ENCODE measurements around the gene FEM1C. TPM values are rescaled to one million over a fixed set of nuclear protein-coding genes. Genes with fewer than 3 reads are reported as not detected.

FEM1C gene
- total RNA-seq, 2 experiments from 2014 or later, result 5.6 to 9.0 TPM

DNA sequence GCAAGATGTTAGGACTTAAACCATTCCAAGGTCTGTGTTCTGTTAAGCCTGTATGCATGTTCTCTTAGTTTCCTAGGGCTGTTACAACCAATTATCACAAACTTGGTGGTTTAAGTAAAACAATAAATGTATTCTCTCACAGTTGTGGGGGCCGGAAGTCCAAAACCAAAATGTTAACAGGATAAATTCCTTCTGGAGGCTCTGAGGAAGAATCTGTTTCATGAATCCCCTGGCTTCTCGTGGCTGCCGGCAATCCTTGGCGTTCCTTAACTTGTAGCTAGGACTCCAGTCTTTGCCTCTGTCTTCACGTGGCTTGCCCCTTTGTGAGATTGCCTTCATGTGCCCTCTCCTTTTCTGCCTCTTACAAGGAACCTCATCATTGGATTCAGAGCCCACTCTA, 30.4 kb downstream of the FEM1C start:
- BruUV-seq (replicated peaks), result no TSS peak
- POLR2A ChIA-PET, result interaction anchor here (0.7 to 1.1 kb wide), 3 partner anchors 9 to 20 kb away, joined by 3 read pairs; no protein-coding TSS in a partner anchor
- Histone ChIP-seq H3K36me3 (ENCODE audit: insufficient read depth, low read length) (no peaks in the 10 kb centered on the region), H3K4me1 (ENCODE audit: insufficient read depth, low read length, poor library complexity, severe bottlenecking) (no peaks in the 10 kb centered on the region), H3K4me2 (ENCODE audit: low read length) (no peak overlapping the region), H3K9me2 (ENCODE audit: insufficient read depth, low read length) (no peaks in the 10 kb centered on the region), H4K20me1 (ENCODE audit: insufficient read depth, low read length) (no peaks in the 10 kb centered on the region), H3K9me3 (ENCODE audit: low read length) (no peaks in the 10 kb centered on the region), H2AFZ (ENCODE audit: low read length) (no peak overlapping the region), H3K4me3 (ENCODE audit: low read depth, low read length, poor library complexity, severe bottlenecking) (no peak overlapping the region), H3K27ac (ENCODE audit: low read depth, low read length, poor library complexity, severe bottlenecking) (no peak overlapping the region), H3K79me2 (ENCODE audit: insufficient read depth, low read depth, low read length) (no peaks in the 10 kb centered on the region)
- CTCF ChIA-PET (ENCODE audit: unreplicated experiment), result no interaction called here
- intact Hi-C loops (cut with micrococcal nuclease; ENCODE audit: unreplicated experiment), result no loop called here
- no peak for DNase-seq (ENCODE audit: low spot score)
- TF ChIP-seq EZH2phosphoT487 (IDR thresholded peaks at IDR 0.05; ENCODE audit: borderline replicate concordance, low read depth, low read length), result no peak
- TF ChIP-seq, protein P1, sequence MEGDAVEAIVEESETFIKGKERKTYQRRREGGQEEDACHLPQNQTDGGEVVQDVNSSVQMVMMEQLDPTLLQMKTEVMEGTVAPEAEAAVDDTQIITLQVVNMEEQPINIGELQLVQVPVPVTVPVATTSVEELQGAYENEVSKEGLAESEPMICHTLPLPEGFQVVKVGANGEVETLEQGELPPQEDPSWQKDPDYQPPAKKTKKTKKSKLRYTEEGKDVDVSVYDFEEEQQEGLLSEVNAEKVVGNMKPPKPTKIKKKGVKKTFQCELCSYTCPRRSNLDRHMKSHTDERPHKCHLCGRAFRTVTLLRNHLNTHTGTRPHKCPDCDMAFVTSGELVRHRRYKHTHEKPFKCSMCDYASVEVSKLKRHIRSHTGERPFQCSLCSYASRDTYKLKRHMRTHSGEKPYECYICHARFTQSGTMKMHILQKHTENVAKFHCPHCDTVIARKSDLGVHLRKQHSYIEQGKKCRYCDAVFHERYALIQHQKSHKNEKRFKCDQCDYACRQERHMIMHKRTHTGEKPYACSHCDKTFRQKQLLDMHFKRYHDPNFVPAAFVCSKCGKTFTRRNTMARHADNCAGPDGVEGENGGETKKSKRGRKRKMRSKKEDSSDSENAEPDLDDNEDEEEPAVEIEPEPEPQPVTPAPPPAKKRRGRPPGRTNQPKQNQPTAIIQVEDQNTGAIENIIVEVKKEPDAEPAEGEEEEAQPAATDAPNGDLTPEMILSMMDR (conservative IDR thresholded peaks at IDR 0.05; ENCODE audit: low read length), result no peak

DNA sequence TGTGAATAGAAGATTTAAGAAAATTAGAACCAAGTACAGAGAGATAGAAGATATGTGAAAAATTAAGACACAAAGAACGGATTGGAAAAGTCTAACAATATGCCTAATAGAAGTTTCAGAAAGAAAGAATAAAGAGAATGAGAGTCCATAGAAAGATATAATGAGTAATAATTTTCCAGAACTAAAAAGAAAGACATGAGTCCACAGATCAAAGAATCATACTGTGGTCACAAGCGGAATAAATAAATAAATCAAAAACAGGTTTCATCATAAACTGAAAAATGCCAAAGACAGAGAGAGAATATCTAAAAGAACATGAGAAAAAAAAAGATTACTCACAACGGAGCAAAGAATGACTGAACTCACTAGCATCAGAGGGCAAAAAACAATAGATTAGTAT, 32.9 kb downstream of the FEM1C start:
- TF ChIP-seq, protein P1 (conservative IDR thresholded peaks at IDR 0.05; ENCODE audit: low read length), result no peak
- no peak for TF ChIP-seq EZH2phosphoT487 (IDR thresholded peaks at IDR 0.05; ENCODE audit: borderline replicate concordance, low read depth, low read length)
- CTCF ChIA-PET (ENCODE audit: unreplicated experiment), result no interaction called here
- no peaks in the 10 kb centered on the region for H3K9me2 ChIP-seq (ENCODE audit: insufficient read depth, low read length)
- no peaks in the 10 kb centered on the region for H3K9me3 ChIP-seq (ENCODE audit: low read length)
- POLR2A ChIA-PET, result no interaction called here
- no peak overlapping the region for H2AFZ ChIP-seq (ENCODE audit: low read length)
- no peak for DNase-seq (ENCODE audit: low spot score)
- BruUV-seq (replicated peaks), result no TSS peak
- no peak overlapping the region for H3K27ac ChIP-seq (ENCODE audit: low read depth, low read length, poor library complexity, severe bottlenecking)
- no peak overlapping the region for H3K4me3 ChIP-seq (ENCODE audit: low read depth, low read length, poor library complexity, severe bottlenecking)
- H3K36me3 ChIP-seq (ENCODE audit: insufficient read depth, low read length), result no peaks in the 10 kb centered on the region
- no peaks in the 10 kb centered on the region for H3K79me2 ChIP-seq (ENCODE audit: insufficient read depth, low read depth, low read length)
- intact Hi-C loops (cut with micrococcal nuclease; ENCODE audit: unreplicated experiment), result no loop called here
- H4K20me1 ChIP-seq (ENCODE audit: insufficient read depth, low read length), result no peaks in the 10 kb centered on the region
- H3K4me1 ChIP-seq (ENCODE audit: insufficient read depth, low read length, poor library complexity, severe bottlenecking), result no peaks in the 10 kb centered on the region
- no peak overlapping the region for H3K4me2 ChIP-seq (ENCODE audit: low read length)

DNA sequence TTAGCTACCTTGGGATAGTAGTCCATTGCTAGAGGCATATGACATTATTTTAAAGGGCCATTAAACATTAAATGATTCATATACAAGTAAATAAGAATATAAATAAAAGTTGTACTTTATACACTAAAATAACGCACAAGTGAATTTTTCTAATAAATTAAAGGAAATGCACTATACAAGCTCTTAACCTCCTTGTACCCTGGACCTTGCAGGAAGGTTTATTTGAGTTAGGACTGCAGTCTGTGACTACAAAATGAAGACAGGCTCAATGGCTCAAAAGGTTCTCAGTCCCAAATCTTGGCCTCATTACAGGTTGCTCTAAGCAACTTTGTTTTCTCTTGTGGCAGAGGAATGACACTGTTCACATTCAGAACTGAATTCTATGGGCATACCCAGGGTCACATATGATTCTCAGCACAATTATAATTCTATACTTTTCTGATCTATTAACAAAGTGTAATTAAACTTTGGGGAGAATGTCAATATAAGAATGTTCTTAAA, 34.4 kb downstream of the FEM1C start:
- no peak for TF ChIP-seq EZH2phosphoT487 (IDR thresholded peaks at IDR 0.05; ENCODE audit: borderline replicate concordance, low read depth, low read length)
- TF ChIP-seq, protein P1 (conservative IDR thresholded peaks at IDR 0.05; ENCODE audit: low read length), result no peak
- CTCF ChIA-PET (ENCODE audit: unreplicated experiment), result no interaction called here
- H3K9me2 ChIP-seq (ENCODE audit: insufficient read depth, low read length), result no peaks in the 10 kb centered on the region
- no peaks in the 10 kb centered on the region for H4K20me1 ChIP-seq (ENCODE audit: insufficient read depth, low read length)
- no peaks in the 10 kb centered on the region for H3K36me3 ChIP-seq (ENCODE audit: insufficient read depth, low read length)
- no peak overlapping the region for H2AFZ ChIP-seq (ENCODE audit: low read length)
- H3K27ac ChIP-seq (ENCODE audit: low read depth, low read length, poor library complexity, severe bottlenecking), result no peak overlapping the region
- no peak overlapping the region for H3K4me3 ChIP-seq (ENCODE audit: low read depth, low read length, poor library complexity, severe bottlenecking)
- no TSS peak for BruUV-seq (replicated peaks)
- no peaks in the 10 kb centered on the region for H3K9me3 ChIP-seq (ENCODE audit: low read length)
- intact Hi-C loops (cut with micrococcal nuclease; ENCODE audit: unreplicated experiment), result no loop called here
- no peaks in the 10 kb centered on the region for H3K4me1 ChIP-seq (ENCODE audit: insufficient read depth, low read length, poor library complexity, severe bottlenecking)
- DNase-seq (ENCODE audit: low spot score), result no peak
- no peaks in the 10 kb centered on the region for H3K79me2 ChIP-seq (ENCODE audit: insufficient read depth, low read depth, low read length)
- H3K4me2 ChIP-seq (ENCODE audit: low read length), result no peak overlapping the region
- POLR2A ChIA-PET, result no interaction called here
